GM23338 (cell line): ENCODE results near the gene PDIA3. TPM values are rescaled to one million over a fixed set of nuclear protein-coding genes. Genes with fewer than 3 reads are reported as not detected.
"Not testable (repeated sequence)": the region's sequence is repeated elsewhere in the genome, so short reads cannot be mapped to it uniquely, and the experiment has no call there.

Experiments used
- ATAC-seq: fragments of 200-7000 bp; cut with Tn5 transposase; 3 replicates; pipeline ENCODE4 v1.9.1; 2020
- DNase-seq: peaks from one replicate; pipeline ENCODE4 v3.0.0-alpha.2; 2015; ENCODE audit warnings: low spot score
- H2AFZ ChIP-seq: fragments of 200-600 bp; sonication (generic); 2 replicates; pipeline ENCODE4 v1.8.0; 2016; ENCODE audit warnings: antibody characterized with exemption, mild to moderate bottlenecking, moderate library complexity
- H3F3A ChIP-seq: fragments of 200-600 bp; sonication (generic); replicated peaks from 2 replicates; pipeline ENCODE4 v1.8.0; 2017; ENCODE audit warnings: antibody characterized with exemption, mixed run types, low read depth
- H3K27ac ChIP-seq: fragments of 200-600 bp; sonication (generic); 2 replicates; pipeline ENCODE4 v1.6.1; 2016; ENCODE audit warnings: low read depth
- H3K27me3 ChIP-seq: fragments of 200-600 bp; sonication (generic); 2 replicates; pipeline ENCODE4 v1.8.0; 2016; ENCODE audit warnings: mild to moderate bottlenecking, mixed run types, moderate library complexity; ENCODE audit not compliant: insufficient read depth
- H3K36me3 ChIP-seq: fragments of 200-600 bp; sonication (generic); 2 replicates; pipeline ENCODE4 v1.8.0; 2016; ENCODE audit warnings: mild to moderate bottlenecking; ENCODE audit not compliant: insufficient read depth
- H3K4me1 ChIP-seq: fragments of 200-600 bp; sonication (generic); 2 replicates; pipeline ENCODE4 v1.8.0; 2016; ENCODE audit warnings: mild to moderate bottlenecking, moderate library complexity; ENCODE audit not compliant: insufficient read depth
- H3K4me2 ChIP-seq: fragments of 200-600 bp; sonication (generic); 2 replicates; pipeline ENCODE4 v1.7.1; 2017; ENCODE audit warnings: mixed run types
- H3K4me3 ChIP-seq: fragments of 200-600 bp; sonication (generic); 2 replicates; pipeline ENCODE4 v1.6.1; 2016; ENCODE audit warnings: mixed run types
- H3K79me2 ChIP-seq: fragments of 200-600 bp; sonication (generic); replicated peaks from 2 replicates; pipeline ENCODE4 v1.8.0; 2017; ENCODE audit warnings: mild to moderate bottlenecking; ENCODE audit not compliant: insufficient read depth
- H3K9me2 ChIP-seq: fragments of 200-600 bp; sonication (generic); 2 replicates; pipeline ENCODE4 v1.8.0; 2017; ENCODE audit not compliant: insufficient read depth
- H4K20me1 ChIP-seq: fragments of 200-600 bp; sonication (generic); replicated peaks from 2 replicates; pipeline ENCODE4 v1.8.0; 2017; ENCODE audit warnings: mild to moderate bottlenecking; ENCODE audit not compliant: insufficient read depth
- H3K27ac Mint-ChIP-seq: 2 replicates; pipeline ENCODE4 v1.8.0; 2020; ENCODE audit warnings: inconsistent platforms, mild to moderate bottlenecking, moderate library complexity, mixed read lengths
- H3K27me3 Mint-ChIP-seq: 3 replicates; pipeline ENCODE4 v1.8.0; 2022; ENCODE audit warnings: low read depth, mild to moderate bottlenecking, moderate library complexity, mixed read lengths, inconsistent platforms; ENCODE audit not compliant: insufficient read depth, poor library complexity
- H3K36me3 Mint-ChIP-seq: 3 replicates; pipeline ENCODE4 v1.8.0; 2021; ENCODE audit warnings: low read depth, mild to moderate bottlenecking, inconsistent platforms, moderate library complexity, mixed read lengths
- H3K4me1 Mint-ChIP-seq: 3 replicates; pipeline ENCODE4 v1.8.0; 2020; ENCODE audit warnings: mild to moderate bottlenecking, inconsistent platforms, mixed read lengths
- H3K4me3 Mint-ChIP-seq: 3 replicates; pipeline ENCODE4 v1.8.0; 2021; ENCODE audit warnings: moderate library complexity, mild to moderate bottlenecking, inconsistent platforms, mixed read lengths
- H3K9me3 Mint-ChIP-seq: 3 replicates; pipeline ENCODE4 v1.8.0; 2020; ENCODE audit warnings: moderate library complexity, mild to moderate bottlenecking, inconsistent platforms, mixed read lengths
- CREB1 ChIP-seq: fragments of 250-450 bp; sonication (Bioruptor Pico); IDR thresholded peaks from 2 replicates; pipeline ENCODE4 v1.5.0; 2020; ENCODE audit warnings: low read depth, mild to moderate bottlenecking, moderate library complexity
- ETS1 ChIP-seq: IDR thresholded peaks from 2 replicates; pipeline ENCODE4 v1.6.1; 2016; ENCODE audit warnings: antibody characterized with exemption
- EZH2 ChIP-seq: fragments of 200-600 bp; sonication (generic); IDR thresholded peaks from one replicate; pipeline ENCODE4 v1.8.0; 2017; ENCODE audit warnings: antibody characterized with exemption, mild to moderate bottlenecking, low read depth; ENCODE audit not compliant: unreplicated experiment
- EZH2phosphoT487 ChIP-seq: fragments of 200-600 bp; sonication (generic); IDR thresholded peaks from one replicate; pipeline ENCODE4 v1.8.1; 2018; ENCODE audit warnings: antibody characterized with exemption; ENCODE audit not compliant: unreplicated experiment
- JUNB ChIP-seq: IDR thresholded peaks from one replicate; pipeline ENCODE4 v1.6.1; 2016; ENCODE audit warnings: antibody characterized with exemption; ENCODE audit not compliant: unreplicated experiment
- NANOG ChIP-seq: IDR thresholded peaks from 2 replicates; pipeline ENCODE4 v1.6.1; 2016; ENCODE audit warnings: antibody characterized with exemption, borderline replicate concordance
- POLR2AphosphoS5 ChIP-seq: IDR thresholded peaks from 2 replicates; pipeline ENCODE4 v1.6.1; 2016; ENCODE audit warnings: antibody characterized with exemption, low read depth
- REST ChIP-seq: IDR thresholded peaks from one replicate; pipeline ENCODE4 v1.6.1; 2018; ENCODE audit warnings: antibody characterized with exemption; ENCODE audit not compliant: unreplicated experiment
- STAT1 ChIP-seq: IDR thresholded peaks from one replicate; pipeline ENCODE4 v1.6.1; 2016; ENCODE audit warnings: antibody characterized with exemption; ENCODE audit not compliant: unreplicated experiment
- ZNF114 ChIP-seq: fragments of 250-450 bp; sonication (Bioruptor Pico); IDR thresholded peaks from 2 replicates; pipeline ENCODE4 v1.5.0; 2020; ENCODE audit warnings: mild to moderate bottlenecking, moderate library complexity
- ZNF331 ChIP-seq: fragments of 250-450 bp; sonication (Bioruptor Pico); IDR thresholded peaks from 2 replicates; pipeline ENCODE4 v1.5.0; 2020; ENCODE audit warnings: low read depth, mild to moderate bottlenecking, moderate library complexity
- polyA plus RNA-seq: library from polyadenylated mRNA; unstranded; fragments of >200 nt; fragmentation: Nextera tagmentation; extraction: Ambion mirVana; gene quantifications from 2 replicates; pipeline ENCODE4 v1.2.1, GENCODE V29; 2016
- total RNA-seq: library from RNA; depleted of rRNA; stranded (reverse); fragments of >200 nt; shearing (Covaris generic); gene quantifications from 2 replicates; pipeline ENCODE4 v1.2.3, GENCODE V29; 2014
- TF ChIP-seq, protein P1 (sequence below): fragments of 250-450 bp; sonication (Bioruptor Pico); IDR thresholded peaks from 2 replicates; pipeline ENCODE4 v1.5.0; 2020; ENCODE audit warnings: mild to moderate bottlenecking, moderate library complexity

Gene PDIA3
- total and polyA plus RNA-seq, 2 experiments from 2014 or later = 363 to 631 TPM

- Mint-ChIP-seq H3K27me3 (peaks cover 15% of the 10 kb centered on the region), H3K36me3 (peaks cover 73% of the 10 kb centered on the region), H3K4me1 (peaks cover 26% of the 10 kb centered on the region)
- not testable (repeated sequence) for DNase-seq, H3K9me2 ChIP-seq, H3K9me3 Mint-ChIP-seq, H4K20me1 ChIP-seq, H3K27ac ChIP-seq, H3K27ac Mint-ChIP-seq, H3K4me3 Mint-ChIP-seq, H2AFZ ChIP-seq, H3K27me3 ChIP-seq, H3K4me2 ChIP-seq, H3K4me3 ChIP-seq, ATAC-seq
- Histone ChIP-seq H3F3A (peaks cover 38% of the 10 kb centered on the region), H3K36me3 (peaks cover 19% of the 10 kb centered on the region), H3K79me2 (peaks cover 15% of the 10 kb centered on the region), H3K4me1 (peaks cover 24% of the 10 kb centered on the region)
These were observed 56.4 kb downstream of the PDIA3 start for GRCh38 chr15:43802676-43803075.

GRCh38 chr15:43808435-43808950 is 62.3 kb downstream of the PDIA3 start:
- DNase-seq = no peak
- H3K79me2 ChIP-seq = 0 out of 2 replicates have a peak, but pooled peaks cover 3% of the 10 kb centered on the region
- Mint-ChIP-seq H3K4me1 (no peaks in the 10 kb centered on the region), H3K27ac (no peak overlapping the region), H3K27me3 (peaks cover 3% of the 10 kb centered on the region), H3K4me3 (no peak overlapping the region), H3K36me3 (peaks cover 84% of the 10 kb centered on the region), H3K9me3 (no peaks in the 10 kb centered on the region)
- H3K4me1 ChIP-seq = no peaks in the 10 kb centered on the region
- H3K4me3 ChIP-seq = no peak overlapping the region
- ATAC-seq = no peak
- H3K9me2 ChIP-seq = no peaks in the 10 kb centered on the region
- H3K27me3 ChIP-seq = no peaks in the 10 kb centered on the region
- H4K20me1 ChIP-seq = no peaks in the 10 kb centered on the region; the same call in 1 of the 2 replicates
- peaks cover 74% of the 10 kb centered on the region for H3K36me3 ChIP-seq
- no peak overlapping the region for H3K27ac ChIP-seq
- no peak overlapping the region for H3K4me2 ChIP-seq
- H3F3A ChIP-seq = peaks cover 18% of the 10 kb centered on the region; the same call in 1 of the 2 replicates
- no peak overlapping the region for H2AFZ ChIP-seq
- TF ChIP-seq CREB1 (no peak), JUNB (no peak), ZNF331 (CRISPR knock-in tag) (no peak), STAT1 (no peak), NANOG (no peak), ETS1 (no peak), ZNF114 (CRISPR knock-in tag) (no peak), EZH2 (no peak), POLR2AphosphoS5 (no peak), REST (no peak), EZH2phosphoT487 (no peak)
- TF ChIP-seq, protein P1, sequence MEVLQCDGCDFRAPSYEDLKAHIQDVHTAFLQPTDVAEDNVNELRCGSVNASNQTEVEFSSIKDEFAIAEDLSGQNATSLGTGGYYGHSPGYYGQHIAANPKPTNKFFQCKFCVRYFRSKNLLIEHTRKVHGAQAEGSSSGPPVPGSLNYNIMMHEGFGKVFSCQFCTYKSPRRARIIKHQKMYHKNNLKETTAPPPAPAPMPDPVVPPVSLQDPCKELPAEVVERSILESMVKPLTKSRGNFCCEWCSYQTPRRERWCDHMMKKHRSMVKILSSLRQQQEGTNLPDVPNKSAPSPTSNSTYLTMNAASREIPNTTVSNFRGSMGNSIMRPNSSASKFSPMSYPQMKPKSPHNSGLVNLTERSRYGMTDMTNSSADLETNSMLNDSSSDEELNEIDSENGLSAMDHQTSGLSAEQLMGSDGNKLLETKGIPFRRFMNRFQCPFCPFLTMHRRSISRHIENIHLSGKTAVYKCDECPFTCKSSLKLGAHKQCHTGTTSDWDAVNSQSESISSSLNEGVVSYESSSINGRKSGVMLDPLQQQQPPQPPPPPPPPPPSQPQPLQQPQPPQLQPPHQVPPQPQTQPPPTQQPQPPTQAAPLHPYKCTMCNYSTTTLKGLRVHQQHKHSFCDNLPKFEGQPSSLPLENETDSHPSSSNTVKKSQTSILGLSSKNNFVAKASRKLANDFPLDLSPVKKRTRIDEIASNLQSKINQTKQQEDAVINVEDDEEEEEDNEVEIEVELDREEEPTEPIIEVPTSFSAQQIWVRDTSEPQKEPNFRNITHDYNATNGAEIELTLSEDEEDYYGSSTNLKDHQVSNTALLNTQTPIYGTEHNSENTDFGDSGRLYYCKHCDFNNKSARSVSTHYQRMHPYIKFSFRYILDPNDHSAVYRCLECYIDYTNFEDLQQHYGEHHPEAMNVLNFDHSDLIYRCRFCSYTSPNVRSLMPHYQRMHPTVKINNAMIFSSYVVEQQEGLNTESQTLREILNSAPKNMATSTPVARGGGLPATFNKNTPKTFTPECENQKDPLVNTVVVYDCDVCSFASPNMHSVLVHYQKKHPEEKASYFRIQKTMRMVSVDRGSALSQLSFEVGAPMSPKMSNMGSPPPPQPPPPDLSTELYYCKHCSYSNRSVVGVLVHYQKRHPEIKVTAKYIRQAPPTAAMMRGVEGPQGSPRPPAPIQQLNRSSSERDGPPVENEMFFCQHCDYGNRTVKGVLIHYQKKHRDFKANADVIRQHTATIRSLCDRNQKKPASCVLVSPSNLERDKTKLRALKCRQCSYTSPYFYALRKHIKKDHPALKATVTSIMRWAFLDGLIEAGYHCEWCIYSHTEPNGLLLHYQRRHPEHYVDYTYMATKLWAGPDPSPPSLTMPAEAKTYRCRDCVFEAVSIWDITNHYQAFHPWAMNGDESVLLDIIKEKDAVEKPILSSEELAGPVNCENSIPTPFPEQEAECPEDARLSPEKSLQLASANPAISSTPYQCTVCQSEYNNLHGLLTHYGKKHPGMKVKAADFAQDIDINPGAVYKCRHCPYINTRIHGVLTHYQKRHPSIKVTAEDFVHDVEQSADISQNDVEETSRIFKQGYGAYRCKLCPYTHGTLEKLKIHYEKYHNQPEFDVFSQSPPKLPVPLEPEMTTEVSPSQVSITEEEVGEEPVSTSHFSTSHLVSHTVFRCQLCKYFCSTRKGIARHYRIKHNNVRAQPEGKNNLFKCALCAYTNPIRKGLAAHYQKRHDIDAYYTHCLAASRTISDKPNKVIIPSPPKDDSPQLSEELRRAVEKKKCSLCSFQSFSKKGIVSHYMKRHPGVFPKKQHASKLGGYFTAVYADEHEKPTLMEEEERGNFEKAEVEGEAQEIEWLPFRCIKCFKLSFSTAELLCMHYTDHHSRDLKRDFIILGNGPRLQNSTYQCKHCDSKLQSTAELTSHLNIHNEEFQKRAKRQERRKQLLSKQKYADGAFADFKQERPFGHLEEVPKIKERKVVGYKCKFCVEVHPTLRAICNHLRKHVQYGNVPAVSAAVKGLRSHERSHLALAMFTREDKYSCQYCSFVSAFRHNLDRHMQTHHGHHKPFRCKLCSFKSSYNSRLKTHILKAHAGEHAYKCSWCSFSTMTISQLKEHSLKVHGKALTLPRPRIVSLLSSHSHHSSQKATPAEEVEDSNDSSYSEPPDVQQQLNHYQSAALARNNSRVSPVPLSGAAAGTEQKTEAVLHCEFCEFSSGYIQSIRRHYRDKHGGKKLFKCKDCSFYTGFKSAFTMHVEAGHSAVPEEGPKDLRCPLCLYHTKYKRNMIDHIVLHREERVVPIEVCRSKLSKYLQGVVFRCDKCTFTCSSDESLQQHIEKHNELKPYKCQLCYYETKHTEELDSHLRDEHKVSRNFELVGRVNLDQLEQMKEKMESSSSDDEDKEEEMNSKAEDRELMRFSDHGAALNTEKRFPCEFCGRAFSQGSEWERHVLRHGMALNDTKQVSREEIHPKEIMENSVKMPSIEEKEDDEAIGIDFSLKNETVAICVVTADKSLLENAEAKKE (CRISPR knock-in tag) = no peak
